A673 (cell line): ENCODE results near the gene MLST8. TPM values are rescaled to one million over a fixed set of nuclear protein-coding genes. Genes with fewer than 3 reads are reported as not detected.

Source experiments
- BruUV-seq: library from RNA; stranded (reverse); fragments of 400-500 nt; replicated peaks from 2 replicates; lab custom pipeline; 2021; lab: Mats Ljungman, UMichigan
- CTCF ChIA-PET: fragments of 300-600 bp; sonication (Branson Sonifier 250); formaldehyde crosslinking; loops from one replicate; lab custom pipeline; 2022; ENCODE audit warnings: antibody characterized with exemption; lab: Charles Lee
- POLR2A ChIA-PET: fragments of 300-600 bp; sonication (Branson Sonifier 250); formaldehyde crosslinking; loops from one replicate; lab custom pipeline; 2022; ENCODE audit warnings: antibody characterized with exemption; ENCODE audit not compliant: low non-redundant PET; lab: Charles Lee
- DNase-seq: peaks from one replicate; pipeline ENCODE4 v3.0.0-alpha.2; 2015; ENCODE audit warnings: low spot score
- H3K27ac ChIP-seq: fragments of 200-600 bp; sonication (generic); 2 replicates; pipeline ENCODE4 v1.5.1; 2016; ENCODE audit warnings: mixed run types, low read depth, mild to moderate bottlenecking, mixed read lengths, antibody characterized with exemption, low read length; ENCODE audit not compliant: poor library complexity, severe bottlenecking
- H3K27me3 ChIP-seq: fragments of 200-600 bp; sonication (generic); replicated peaks from 2 replicates; pipeline ENCODE4 v1.6.1; 2017; ENCODE audit warnings: mixed run types, low read depth, mild to moderate bottlenecking, mixed read lengths, antibody characterized with exemption, low read length; ENCODE audit not compliant: insufficient read depth, poor library complexity
- H3K36me3 ChIP-seq: fragments of 200-600 bp; sonication (generic); 2 replicates; pipeline ENCODE4 v1.6.1; 2016; ENCODE audit warnings: mixed run types, mild to moderate bottlenecking, mixed read lengths, antibody characterized with exemption, low read length; ENCODE audit not compliant: insufficient read depth, poor library complexity, severe bottlenecking
- H3K4me1 ChIP-seq: fragments of 200-600 bp; sonication (generic); 2 replicates; pipeline ENCODE4 v1.6.1; 2017; ENCODE audit warnings: mixed run types, mild to moderate bottlenecking, mixed read lengths, antibody characterized with exemption, low read length; ENCODE audit not compliant: insufficient read depth, poor library complexity, severe bottlenecking
- H3K4me3 ChIP-seq: fragments of 200-600 bp; sonication (generic); 2 replicates; pipeline ENCODE4 v1.5.1; 2016; ENCODE audit warnings: low read depth, mixed run types, mild to moderate bottlenecking, mixed read lengths, low read length; ENCODE audit not compliant: poor library complexity, severe bottlenecking
- H3K9me3 ChIP-seq: fragments of 200-600 bp; sonication (generic); 2 replicates; pipeline ENCODE4 v1.6.1; 2016; ENCODE audit warnings: mixed run types, low read depth, mild to moderate bottlenecking, mixed read lengths, antibody characterized with exemption, low read length; ENCODE audit not compliant: poor library complexity, severe bottlenecking
- EZH2 ChIP-seq: fragments of 200-600 bp; sonication (generic); IDR thresholded peaks from 2 replicates; pipeline ENCODE4 v1.6.1; 2017; ENCODE audit warnings: borderline replicate concordance, low read depth, mild to moderate bottlenecking, mixed read lengths, antibody characterized with exemption, low read length; ENCODE audit not compliant: poor library complexity, severe bottlenecking
- intact Hi-C: fragments of 100-400 bp; cut with micrococcal nuclease; formaldehyde crosslinking; loops from one replicate; pipeline ENCODE4 v1.10.0; 2022; ENCODE audit not compliant: unreplicated experiment
- total RNA-seq: library from RNA; stranded (reverse); gene quantifications from 2 replicates; pipeline ENCODE4 v1.2.3, GENCODE V29; 2021
- TF ChIP-seq, protein P1 (sequence below): fragments of 300-800, 200-600 bp; sonication (generic); conservative IDR thresholded peaks from 2 replicates; pipeline ENCODE4 v1.5.1; 2017; ENCODE audit warnings: low read depth, mild to moderate bottlenecking, antibody characterized with exemption, low read length, moderate library complexity, mixed read lengths

MLST8 gene
- total RNA-seq, 1 experiment from 2014 or later: 58.3 TPM

GRCh38 chr16:2235234-2235651, 30.0 kb downstream of the MLST8 start:
- POLR2A ChIA-PET: no interaction called here
- intact Hi-C loops: no loop called here
- H3K27ac ChIP-seq: no peak overlapping the region
- no peak for DNase-seq
- CTCF ChIA-PET: no interaction called here
- peaks cover 32% of the 10 kb centered on the region for H3K36me3 ChIP-seq
- H3K27me3 ChIP-seq: no peaks in the 10 kb centered on the region
- no peaks in the 10 kb centered on the region for H3K9me3 ChIP-seq
- BruUV-seq: no TSS peak
- H3K4me1 ChIP-seq: no peaks in the 10 kb centered on the region
- no peak overlapping the region for H3K4me3 ChIP-seq
- TF ChIP-seq, protein P1, sequence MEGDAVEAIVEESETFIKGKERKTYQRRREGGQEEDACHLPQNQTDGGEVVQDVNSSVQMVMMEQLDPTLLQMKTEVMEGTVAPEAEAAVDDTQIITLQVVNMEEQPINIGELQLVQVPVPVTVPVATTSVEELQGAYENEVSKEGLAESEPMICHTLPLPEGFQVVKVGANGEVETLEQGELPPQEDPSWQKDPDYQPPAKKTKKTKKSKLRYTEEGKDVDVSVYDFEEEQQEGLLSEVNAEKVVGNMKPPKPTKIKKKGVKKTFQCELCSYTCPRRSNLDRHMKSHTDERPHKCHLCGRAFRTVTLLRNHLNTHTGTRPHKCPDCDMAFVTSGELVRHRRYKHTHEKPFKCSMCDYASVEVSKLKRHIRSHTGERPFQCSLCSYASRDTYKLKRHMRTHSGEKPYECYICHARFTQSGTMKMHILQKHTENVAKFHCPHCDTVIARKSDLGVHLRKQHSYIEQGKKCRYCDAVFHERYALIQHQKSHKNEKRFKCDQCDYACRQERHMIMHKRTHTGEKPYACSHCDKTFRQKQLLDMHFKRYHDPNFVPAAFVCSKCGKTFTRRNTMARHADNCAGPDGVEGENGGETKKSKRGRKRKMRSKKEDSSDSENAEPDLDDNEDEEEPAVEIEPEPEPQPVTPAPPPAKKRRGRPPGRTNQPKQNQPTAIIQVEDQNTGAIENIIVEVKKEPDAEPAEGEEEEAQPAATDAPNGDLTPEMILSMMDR: no peak
- TF ChIP-seq EZH2: no peak

DNA sequence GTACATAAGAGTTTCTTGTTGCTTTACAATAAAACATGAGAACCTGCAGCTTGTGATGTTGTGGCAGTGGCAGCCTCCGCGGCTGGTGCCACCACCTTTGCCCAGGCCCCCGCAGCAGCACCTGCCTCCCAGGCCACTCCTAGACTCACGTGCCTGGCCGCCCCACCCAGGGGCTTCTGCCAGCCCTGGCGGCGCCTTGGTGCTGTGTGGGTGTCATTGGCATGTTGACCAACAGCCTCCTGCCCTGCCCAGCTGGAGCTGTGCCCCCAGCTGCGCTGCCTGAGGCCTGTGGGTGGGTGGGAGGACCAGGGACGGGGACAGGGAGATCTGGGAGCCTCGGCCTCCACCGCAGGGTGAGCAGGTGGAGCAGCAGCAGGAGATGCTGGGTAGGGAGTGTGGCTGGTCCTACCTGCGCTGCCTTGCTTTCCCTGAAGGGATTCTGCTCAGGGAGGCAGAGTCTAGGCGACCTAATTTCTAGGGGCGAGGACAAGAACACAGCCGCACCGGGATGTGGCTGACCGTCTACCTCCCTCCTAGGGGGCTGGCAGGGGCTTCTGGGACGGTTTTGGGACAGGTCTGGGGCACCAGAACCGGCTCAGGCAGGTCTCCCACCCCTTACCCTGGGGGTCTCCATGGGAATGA, 30.6 kb downstream of the MLST8 start:
- Histone ChIP-seq H3K9me3 (no peaks in the 10 kb centered on the region), H3K4me3 (no peak overlapping the region), H3K27me3 (no peaks in the 10 kb centered on the region), H3K4me1 (no peaks in the 10 kb centered on the region), H3K27ac (no peak overlapping the region), H3K36me3 (peaks cover 32% of the 10 kb centered on the region)
- no peak for DNase-seq
- ChIA-PET POLR2A (no interaction called here), CTCF (interaction anchor here (0.6 kb wide), 1 partner anchor 60 kb away, joined by 3 read pairs; no protein-coding TSS in a partner anchor)
- TF ChIP-seq EZH2: no peak
- no TSS peak for BruUV-seq
- intact Hi-C loops: no loop called here

DNA sequence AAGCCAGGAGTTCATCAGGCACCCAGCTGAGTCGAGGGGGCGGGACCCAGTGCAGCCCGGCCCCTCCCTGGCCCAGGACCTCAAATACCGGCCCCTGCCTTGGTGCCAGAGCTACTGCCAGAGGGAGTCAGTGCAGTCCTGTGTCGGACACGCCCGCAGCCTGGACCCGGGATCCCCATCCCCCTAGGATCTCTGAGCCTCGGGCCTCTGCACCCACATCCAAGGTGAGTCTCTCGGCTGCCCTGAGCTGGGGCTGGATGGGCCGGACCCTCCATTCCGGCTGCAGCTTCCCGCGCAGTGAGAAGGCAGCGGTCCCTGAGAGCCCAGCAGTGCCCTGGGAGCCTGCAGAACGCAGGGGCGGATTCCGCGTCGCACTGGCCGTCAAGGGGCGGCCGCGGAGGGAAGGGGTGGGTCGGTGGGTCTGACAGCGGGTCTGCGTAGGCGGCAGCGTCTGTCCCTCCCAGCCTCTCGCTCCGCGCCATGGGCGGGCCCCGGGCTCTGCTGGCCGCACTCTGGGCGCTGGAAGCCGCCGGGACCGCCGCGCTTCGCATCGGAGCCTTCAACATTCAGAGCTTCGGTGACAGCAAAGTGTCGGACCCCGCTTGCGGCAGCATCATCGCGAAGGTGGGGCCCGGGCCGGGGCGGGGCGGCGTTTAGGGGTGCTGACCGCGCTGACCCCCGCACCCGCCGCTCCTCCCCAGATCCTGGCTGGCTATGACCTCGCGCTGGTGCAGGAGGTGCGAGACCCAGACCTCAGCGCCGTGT, 31.3 kb downstream of the MLST8 start, which contains the start of gene DNASE1L2:
TSS of gene DNASE1L2 (plus strand) at position 108 of the 765 bp plus-strand sequence. CDS start at position 481, 373 bp downstream.
- Histone ChIP-seq H3K36me3 (peaks cover 32% of the 10 kb centered on the region), H3K27ac (no peak within 1 kb of the TSS), H3K9me3 (no peaks in the 10 kb centered on the region), H3K27me3 (no peaks in the 10 kb centered on the region), H3K4me1 (no peaks in the 10 kb centered on the region), H3K4me3 (no peak within 1 kb of the TSS)
- no TSS peak for BruUV-seq
- no peak for TF ChIP-seq EZH2
- TF ChIP-seq, protein P1: no peak
- CTCF ChIA-PET: interaction anchor here (0.6 kb wide), 1 partner anchor 60 kb away, joined by 3 read pairs; no protein-coding TSS in a partner anchor
- DNase-seq: no peak
- POLR2A ChIA-PET: no interaction called here
- intact Hi-C loops: no loop called here
